Myocyte (in vitro differentiated cells): Measurements from ENCODE around the gene BCAS3. TPM values are rescaled to one million over a fixed set of nuclear protein-coding genes. Genes with fewer than 3 reads are reported as not detected.

ENCODE experiments used
- DNase-seq: peaks from one replicate; pipeline ENCODE4 v3.0.0-alpha.2; 2012; ENCODE audit warnings: low read depth
- total RNA-seq: library from RNA; depleted of rRNA; stranded (reverse); fragments of >200 nt; gene quantifications from 2 replicates; pipeline ENCODE4 v1.2.3, GENCODE V29; 2014

BCAS3 gene
- total RNA-seq, 1 donor from 2014 or later = 18.1 TPM

DNA sequence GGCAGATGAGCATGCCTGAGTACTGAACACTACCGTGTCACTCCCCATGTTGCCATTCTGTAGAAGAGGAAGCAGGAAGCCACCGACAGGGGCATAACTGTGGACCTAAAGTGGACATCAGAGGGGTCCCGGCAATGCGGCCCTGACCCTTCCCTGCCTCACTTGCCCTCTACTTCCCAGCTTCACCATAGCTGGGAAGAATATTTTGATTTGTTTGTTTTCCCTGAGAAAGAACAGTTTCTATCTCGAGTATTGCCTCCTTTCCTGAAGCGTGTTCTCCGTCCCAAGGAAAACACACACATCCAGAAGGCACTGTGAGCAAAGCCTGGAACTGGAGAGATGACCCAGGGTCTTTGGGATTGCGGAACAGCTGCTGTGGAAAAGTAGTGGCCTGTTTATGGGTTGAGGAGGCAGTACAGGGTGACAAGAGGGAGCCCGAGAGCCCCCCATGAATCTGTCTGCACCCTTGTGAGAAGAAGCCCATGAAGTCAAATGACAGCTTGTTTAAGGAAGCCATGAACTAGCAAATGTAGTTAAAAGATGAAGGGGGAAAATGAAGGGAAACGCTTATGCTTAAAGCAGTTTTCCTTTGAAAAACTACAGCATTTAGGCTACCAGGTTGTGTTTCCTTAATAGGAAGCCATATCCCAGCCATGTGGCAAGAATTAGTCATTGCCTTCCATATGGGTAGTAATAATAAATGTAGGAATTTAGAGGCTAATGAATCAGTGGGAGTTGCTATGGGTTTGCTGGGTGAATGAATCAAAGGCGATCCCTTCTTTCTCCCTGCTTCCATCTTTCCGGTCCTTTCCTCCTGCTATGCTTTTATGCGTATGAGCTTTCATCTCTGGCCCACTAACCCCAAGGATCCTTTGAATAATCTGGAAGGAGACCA is 632.0 kb downstream of the BCAS3 start:
- DNase-seq = no peak

DNA sequence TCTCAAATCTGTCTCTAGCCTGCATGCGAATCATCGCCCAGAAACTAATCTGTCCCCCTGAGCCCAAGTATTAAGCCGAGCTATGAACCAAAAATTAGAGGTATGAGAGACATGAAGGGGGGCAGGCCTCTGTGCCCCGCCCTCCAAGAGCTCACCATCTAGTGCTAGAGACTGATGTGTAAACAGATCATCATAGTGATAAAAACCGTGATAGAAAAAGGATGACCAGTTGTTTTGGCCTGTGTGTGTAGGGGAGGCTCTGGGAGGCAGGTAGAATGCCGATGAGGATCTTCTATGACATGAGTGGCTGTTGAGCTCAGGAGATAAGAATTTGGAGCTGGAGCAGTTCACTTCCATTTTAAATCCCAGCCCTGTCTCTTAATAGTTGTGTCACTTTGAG is 632.9 kb downstream of the BCAS3 start:
- DNase-seq = no peak

DNA sequence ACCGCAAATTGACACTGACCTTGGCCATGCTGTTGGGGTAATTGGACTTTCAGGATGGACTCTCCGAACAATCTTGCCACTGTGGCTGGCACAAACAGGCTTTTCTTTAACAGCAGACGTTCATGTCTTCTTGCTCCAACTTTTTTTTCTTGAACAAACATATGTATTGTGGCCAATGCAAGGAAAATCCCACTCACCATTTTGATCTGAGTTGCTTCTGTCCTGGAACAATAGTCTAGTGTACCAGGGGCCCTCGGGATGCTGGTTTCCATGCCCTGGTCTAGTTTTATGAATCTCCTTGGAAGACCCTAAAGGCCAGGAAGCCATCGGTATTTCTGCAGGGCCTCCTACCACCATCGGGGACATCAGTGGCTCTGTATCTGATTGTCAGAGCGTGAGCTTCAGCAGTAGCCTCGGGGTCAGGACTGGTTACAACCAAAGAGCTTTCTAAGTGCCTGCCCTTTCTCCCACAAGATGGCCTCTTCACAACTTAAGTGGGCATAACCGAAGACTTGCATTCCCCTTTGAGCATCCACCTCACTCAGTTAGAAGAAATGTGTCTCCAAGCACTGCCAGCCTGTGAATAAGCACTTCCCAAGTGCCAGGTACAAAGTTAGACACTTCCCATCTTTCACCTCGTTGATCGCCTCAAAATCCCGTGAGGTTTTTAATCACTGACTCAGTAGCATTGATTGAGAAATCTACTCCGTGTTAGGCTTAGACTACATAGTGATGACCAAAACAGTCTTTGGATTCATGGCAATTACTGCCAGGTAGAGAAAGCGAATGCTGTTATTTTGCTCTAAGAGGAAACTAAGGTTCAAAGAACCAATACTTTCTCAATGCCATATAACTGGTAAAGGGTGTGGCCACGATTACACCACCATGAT is 635.0 kb downstream of the BCAS3 start:
- DNase-seq = no peak

DNA sequence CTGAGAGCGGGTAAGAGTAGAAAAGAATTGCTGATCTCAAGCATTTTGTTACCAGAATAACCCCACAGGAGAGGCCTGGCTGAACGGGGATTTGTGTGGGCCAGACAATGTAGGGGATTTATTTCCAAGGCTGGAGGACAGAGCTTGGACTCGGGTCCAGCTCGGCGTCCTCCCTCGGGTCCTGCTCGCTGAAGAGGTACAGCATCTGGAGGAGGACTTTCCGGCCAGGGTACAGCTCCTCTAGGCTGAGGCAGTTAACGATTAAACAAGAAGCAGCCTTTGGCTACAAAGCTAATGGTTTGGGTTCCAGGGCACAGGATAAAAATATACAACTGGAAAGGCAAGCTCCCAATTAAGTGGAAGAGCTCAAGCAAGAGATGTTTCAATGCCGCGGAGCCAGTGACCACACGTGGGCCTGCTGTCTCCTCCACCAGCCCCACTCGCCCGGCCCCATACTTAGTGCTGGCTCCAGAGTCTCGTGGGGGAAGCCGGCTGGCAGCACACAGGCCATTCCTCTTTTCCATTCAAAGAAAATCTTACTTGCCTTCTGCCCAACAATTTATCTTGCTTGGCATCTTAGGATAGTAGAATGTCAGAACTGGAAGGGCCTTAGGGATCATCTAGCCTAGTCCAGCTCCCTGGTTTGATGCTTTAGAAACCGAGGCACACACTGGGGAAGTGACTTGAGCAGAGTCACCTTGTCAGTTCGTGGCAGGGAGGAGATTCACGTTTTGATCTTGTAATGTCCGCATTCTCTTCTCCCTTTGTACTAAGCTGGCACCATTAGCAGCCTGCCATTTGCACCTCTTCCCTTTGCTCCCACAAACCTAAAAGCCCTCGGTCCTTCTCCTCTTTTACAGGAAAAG is 636.0 kb downstream of the BCAS3 start:
- DNase-seq = no peak

DNA sequence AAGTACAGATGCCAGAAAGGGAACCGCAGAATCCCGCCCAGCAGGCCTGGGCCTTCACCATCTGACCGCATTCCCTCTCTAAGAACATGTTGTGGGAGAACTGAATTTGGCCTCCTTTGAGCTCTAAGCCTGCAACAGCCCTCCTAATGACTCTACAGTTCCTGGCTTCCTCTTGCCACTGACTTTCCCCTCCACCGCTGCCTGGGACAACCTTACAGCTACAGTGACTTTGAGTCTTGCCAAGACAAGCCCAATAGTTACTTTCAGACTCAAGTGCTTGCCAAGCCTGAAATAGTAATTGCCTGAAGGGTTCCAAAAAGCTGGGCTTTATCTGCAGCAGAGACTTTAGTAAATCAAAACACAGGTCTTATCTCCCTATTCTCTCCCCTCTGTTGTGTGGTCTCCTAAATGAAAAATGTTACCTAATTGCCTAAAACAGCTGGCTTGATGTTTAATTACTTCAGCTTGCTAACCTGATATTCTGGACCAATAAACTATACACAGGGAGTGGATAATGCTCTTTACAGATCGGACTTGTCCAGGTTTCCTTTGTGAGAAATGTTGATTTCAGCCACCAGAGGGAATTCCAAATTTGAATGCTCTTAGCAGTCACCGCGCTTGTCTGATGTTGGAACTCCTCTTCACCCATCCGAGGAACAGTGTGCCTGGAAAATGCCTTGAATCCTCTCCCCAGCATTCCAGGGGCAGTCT is 636.9 kb downstream of the BCAS3 start:
- DNase-seq = no peak

DNA sequence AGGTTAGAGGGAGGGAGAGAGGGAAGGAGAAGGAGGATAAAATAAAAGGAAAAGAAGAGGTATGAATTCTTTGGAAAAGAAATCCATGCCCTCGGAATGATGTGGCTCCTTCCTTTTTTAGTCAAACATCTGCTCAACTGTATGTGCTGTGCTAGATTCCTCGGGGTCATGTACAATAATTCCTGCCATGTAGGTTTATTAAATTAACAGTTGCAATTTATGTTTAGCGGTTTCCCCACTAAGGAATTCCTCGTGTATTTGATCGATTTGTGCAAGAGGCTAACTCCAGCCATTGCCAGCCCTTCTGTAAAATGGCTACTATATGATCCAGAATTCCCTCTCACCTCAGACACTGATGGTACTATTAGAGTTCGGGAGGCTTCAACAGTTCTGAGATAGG is 639.0 kb downstream of the BCAS3 start:
- DNase-seq = no peak

DNA sequence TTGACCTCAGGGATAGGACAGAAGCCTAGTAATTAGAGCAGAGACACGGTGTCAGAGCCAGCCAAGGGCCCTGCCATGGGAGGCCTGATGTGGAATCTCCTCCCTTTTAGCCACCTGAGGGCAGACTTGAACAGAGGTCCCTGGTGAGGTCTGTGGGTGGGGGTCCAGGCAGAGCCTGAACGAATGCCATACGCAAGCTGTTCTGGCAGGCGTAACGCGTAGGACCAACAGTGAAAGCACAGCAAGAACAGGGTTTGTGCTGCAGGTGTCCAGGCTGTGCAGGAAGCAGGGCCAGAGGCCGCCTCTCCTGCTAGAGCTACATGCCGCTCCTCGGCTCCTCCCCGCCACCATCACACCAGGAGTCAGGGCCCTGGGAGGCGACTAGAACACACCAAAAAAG is 640.1 kb downstream of the BCAS3 start:
- DNase-seq = no peak

DNA sequence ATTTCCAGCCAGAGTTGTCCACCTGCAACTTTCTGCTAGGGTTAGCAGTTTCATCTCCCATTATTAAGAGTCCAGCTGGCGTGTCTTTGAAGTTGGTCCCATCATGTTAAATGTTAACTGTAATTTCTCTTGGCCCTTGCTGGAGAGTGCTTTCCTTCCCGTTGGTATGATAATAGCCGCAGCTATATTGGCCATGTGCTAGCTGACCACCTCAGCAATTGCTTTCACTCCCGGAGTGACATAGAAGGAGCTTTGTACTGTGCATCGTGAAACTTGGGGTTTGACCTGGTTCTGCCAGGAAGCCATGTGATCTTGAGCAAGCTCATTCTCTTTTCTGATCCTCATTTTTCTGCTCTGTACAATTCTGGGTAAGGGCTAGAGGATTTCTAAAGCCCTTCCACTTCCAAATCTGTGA is 641.0 kb downstream of the BCAS3 start:
- no peak for DNase-seq

DNA sequence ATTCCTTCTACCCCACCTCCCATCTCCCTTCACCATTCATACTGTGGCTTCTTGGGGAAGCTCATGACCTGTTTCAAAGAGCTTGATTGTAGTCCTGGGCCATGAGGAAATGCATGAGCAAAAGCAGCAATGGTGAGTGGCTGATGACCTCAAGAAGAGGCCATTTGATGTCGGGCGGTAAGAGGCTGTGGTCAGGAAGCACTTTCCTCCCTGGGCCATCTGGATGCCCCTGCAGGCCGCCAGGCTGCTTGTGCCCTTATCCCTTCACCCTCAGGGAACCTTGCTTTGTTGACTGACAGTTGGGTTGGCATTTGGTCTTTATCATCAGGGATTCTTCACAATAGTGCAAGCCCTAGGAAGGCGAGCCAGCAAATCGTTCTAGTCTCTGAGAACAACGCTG is 643.7 kb downstream of the BCAS3 start:
- DNase-seq = no peak

DNA sequence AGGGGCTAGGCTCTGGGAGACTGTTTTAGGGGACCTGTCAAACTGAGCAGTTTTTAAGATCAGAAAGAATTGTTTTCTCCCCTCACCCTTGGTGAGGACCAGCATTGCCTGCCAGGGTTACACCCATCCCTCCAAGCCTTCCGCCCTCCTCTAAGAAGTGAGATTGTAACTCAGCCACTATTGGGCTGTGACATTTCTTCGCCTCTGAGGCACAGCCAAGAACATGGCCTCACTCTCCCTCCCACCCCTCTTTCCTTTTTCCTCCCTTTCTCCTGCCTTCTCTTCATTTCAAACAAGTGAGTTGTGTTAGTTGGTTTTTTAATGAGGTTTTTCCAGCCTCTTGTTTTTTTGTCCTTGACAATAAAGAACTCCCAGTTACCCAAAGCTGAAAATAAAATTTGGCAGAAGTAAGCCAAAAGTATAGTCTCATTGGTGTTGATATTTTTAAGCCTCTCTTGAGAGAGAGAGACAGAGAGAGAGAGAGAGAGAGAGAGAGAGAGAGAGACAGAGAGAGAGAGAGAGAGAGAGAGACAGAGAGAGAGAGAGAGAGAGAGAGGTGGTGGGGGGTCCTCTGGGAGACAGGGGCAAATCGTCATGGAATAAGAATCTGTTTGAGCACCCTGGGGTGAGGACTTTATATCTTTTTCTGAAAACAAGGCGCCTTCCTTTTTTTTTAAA is 644.8 kb downstream of the BCAS3 start:
- no peak for DNase-seq

DNA sequence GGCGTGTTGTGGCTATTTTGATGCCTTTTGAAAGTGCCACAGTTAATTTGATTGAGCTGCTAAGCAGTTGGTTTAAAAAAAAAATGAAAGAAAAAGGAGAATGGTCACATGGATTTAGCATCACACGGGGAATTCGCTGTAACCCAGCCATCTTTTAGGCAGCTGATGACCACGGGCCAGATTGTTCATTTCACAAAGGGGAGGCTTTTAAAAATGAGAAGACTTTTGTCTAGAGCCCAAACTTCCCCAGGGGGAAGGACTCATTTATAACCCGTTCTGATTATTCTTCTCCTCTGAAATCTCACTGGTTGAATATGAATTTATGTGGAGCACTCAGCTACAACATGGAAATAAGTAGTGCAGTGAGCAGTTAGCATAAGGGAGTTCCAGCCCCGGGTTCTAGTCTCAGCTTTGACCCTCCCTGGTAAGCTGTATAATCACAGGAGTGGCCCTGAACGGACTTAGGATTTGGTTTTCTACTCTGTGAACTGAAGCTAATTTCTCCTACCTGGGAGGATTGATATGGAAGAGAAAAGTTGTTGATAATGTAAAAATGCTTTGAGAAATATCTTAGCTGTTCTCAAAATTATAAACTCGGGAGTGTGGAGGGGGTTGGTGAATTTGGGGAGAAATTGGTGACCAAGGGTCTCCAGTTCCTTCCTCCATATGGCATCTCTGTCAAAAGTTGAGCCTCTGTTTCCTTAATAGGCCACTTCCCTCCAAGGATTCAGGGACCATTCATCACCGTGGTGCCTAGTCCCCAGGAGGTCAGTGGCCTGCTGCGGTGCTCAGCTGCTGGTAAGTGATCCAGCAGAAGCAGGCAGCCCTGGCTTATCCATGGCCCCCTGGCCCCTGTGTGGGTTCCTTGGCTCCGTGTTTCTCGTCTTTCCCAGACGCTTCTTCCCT is 645.6 kb downstream of the BCAS3 start:
- peak; percentile 24 for DNase-seq

DNA sequence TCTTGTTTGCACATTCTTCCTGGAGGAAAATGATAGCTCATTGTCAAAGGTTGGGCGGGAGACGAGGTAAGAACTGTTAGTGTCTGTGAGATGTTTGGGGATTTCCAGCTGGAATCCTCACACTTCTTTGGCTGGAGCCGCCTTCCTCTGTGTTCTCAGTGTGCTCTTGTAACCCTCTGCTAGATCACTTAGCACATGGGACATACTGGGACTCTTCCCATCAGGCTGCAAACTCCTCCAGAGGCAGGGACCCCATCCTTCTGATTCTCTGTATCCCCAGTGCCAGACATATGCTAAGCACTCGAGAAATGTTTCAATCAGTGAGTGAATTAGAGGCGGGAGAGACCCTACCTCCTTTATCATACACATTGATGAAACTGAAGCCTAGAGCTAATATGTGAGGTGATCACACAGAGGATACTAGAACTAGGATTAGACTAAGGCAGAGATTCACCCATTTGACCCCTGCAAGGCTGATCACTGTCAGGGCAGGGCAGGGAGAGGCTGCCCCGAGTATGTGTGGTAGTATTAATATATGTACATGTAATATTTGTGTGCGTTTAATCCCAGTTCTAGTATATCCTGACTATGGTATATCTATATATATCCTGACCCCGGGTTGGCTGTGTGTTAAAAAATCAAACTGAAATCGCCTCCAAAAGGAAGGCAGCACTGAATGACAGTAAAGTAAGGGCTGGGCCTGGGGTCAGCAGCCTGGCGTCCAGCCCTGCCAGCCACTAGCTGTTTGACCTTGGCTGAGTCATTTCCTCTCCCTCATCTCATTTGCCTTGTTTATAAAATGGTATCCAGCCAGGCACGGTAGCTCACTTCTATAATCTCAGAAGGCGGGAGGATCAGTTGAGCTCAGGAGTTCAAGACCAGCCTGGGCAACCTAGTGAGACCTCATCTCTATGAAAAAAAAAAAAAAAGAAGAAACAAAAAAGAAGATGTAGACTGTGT is 646.5 kb downstream of the BCAS3 start:
- no peak for DNase-seq

DNA sequence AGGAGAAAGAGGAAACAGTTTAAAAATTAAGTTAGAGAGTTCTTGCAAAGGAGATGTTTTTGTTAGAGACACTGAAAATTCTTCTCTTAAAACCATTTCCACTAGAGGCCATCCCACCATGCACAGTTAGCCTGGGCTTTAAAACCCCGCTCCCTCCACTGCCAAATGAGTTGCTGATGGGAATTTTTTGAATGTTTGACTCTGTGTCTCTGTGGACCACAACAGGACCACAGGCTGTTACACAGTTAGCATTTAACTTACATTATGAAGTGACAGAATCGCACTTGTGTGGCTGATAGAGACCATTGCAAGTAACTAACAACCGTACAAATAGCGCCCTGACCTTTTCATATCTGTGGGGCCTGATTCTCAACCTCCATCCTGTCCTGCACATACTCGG is 647.3 kb downstream of the BCAS3 start:
- DNase-seq = no peak

DNA sequence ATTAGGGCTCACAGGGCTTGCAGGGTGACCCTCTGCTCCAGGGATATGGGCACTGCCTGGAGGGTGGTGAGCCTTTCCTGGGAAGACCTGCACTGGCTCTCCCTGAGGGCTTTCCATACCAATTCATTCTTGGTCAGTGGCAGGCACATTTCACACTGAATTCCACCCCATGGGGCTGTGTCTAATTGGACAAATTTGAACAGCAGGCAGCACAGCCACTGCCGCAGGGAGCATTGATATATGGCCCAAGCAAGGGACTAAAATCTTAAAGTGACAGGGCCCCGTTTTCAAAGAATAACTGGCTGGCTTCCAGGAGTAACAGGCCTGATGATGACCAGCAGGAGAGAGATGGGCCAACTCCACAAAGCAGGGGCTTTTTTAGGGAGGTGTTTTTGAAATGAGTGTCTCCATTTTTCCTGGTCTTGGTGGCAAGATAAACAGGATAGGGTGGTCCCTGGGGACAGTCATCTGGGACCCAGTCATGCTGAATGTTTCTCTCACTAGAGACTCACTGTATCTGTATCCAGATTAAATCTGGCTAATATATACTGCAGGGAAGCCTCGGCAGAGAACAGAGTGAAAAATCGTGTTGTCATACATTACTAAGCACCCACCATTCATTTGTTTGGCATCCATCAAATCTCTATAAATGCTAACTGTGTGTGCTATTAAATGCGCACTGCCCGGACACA is 647.9 kb downstream of the BCAS3 start:
- DNase-seq = peak; percentile 31

DNA sequence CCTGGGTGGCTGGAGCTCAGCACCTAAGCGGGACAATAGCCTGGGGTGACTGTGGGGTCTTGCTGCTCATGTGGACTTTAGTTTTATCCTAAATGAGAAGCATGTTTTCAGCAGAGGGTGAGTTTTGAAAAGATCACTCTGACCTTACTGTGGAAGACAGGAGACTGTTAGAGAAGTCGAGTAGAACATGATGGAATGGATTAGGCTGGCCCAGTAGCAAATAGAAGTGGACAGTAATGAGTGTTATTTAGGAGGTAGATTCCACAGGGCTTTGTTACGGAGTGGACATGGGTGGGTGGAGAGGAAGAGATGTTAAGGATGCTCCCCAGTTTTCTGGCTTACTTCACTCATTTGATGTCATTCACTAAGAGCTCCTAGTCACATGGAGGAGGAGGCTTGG is 648.7 kb downstream of the BCAS3 start:
- DNase-seq = no peak

DNA sequence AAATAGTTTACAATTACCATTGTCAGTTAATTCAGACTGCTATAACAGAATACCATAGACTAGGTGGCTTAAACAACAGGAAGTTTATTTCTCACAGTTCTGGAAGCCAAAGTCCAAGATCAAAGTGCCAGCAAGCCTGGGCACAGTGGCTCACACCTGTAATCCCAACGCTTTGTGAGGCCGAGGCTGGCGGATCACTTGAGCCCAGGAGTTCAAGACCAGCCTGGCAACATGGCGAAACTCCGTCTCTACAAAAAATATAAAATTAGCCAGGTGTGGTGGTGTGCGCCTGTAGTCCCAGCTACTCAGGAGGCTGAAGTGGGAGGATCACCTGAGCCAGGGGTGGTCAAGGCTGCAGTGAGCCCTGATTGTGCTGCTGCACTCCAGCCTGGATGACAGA is 650.7 kb downstream of the BCAS3 start:
- no peak for DNase-seq
